GM12865 (cell line): ENCODE results near the gene FER1L5.

Source experiments
- DNase-seq: peaks from one replicate; pipeline ENCODE4 v3.0.0; 2010; ENCODE audit warnings: low read depth
- H3K4me3 ChIP-seq: 2 replicates; pipeline ENCODE4 v1.5.1; 2011; ENCODE audit warnings: mild to moderate bottlenecking, low read depth, low read length, control low read depth
- CTCF ChIP-seq: IDR thresholded peaks from 2 replicates; pipeline ENCODE4 v1.5.1; 2011; ENCODE audit warnings: low read length, control low read depth, low read depth, inconsistent platforms; ENCODE audit not compliant: insufficient read depth; ENCODE audit errors: missing control alignments

FER1L5 gene

GRCh38 chr2:96679848-96680247 lies 37.3 kb downstream of the FER1L5 start:
- H3K4me3 ChIP-seq = no peak overlapping the region
- TF ChIP-seq CTCF = no peak
- DNase-seq = no peak

- TF ChIP-seq CTCF = no peak
- no peak overlapping the region for H3K4me3 ChIP-seq
- DNase-seq = no peak
Measured at GRCh38 chr2:96680561-96681141, 38.1 kb downstream of the FER1L5 start.

DNA sequence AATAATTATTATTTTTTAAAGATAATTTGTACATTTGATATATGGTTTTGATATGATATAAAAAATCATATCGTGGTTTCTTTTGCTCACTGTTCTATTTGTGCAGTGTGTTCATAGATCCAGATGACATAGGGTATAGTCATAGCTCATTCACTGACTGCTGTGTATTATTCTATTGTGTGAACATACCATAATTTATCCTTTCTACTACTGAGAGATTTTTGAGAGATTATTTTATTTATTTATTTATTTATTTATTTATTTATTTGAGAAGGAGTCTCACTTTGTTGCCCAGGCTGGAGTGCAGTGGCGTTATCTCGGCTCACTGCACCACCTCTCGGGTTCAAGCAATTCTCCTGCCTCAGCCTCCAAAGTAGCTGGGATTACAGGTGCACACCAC lies 39.0 kb downstream of the FER1L5 start:
- H3K4me3 ChIP-seq = no peak overlapping the region
- no peak for TF ChIP-seq CTCF
- no peak for DNase-seq

DNA sequence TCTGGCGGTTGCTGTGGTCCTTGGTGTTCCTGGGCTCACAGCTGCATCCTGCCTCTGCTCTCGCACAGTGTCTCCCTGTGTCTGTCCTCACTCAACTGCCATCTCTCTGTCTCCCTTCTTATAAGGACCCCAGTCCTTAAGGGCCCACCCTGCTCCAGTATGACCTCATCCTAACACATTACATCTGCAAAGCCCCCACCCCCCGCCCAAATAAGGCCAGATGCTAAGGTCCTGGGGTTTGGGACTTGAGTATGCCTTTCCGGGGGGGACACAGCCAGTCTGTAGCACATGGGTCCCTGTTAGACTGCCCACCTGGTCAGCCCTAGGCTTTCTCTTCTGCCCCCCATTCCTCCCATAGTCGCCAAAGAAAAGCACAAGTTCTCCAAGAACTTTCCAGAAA lies 40.7 kb downstream of the FER1L5 start:
- H3K4me3 ChIP-seq = no peak overlapping the region
- DNase-seq = no peak
- no peak for TF ChIP-seq CTCF

GRCh38 chr2:96683972-96684820 lies 41.6 kb downstream of the FER1L5 start:
- TF ChIP-seq CTCF = no peak
- DNase-seq = no peak
- no peak overlapping the region for H3K4me3 ChIP-seq

DNA sequence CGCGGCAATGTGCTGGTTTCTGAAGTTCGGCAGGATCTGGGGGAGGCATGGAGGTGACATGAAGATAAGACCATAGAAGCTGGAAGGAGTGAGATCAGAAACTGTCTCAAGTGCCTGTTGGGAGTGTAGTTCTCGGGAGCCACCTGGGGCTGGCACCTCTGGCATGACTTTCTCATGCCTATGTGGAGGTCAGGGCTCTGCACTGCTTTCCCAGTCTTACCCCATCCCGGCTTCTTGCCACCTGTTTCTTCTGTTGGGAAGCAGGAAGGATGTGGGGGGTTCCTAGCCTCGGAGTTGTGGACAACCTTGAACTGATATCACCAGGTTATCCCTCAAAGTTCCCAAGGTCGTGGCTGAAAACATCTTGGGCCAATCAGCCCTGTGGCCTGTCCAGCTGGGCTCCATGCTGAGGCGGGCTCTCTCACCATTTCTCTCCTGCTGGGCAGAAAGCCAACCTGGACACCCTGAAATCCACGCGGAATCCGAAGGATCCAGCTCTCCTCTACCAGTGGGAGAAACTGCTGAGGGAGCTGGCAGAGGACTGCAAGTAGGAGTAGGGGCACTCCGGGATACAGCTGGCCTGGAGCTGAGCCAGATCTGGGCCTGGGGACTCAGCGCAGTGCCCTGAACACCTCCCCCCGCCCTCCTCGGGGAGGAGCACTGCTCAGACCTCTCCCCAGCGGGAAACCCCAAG lies 42.5 kb downstream of the FER1L5 start:
- no peak for TF ChIP-seq CTCF
- DNase-seq = no peak
- H3K4me3 ChIP-seq = no peak overlapping the region
